Stimulated activated CD8-positive, alpha-beta memory T cell treated with anti-CD3 and anti-CD28 coated beads, Interleukin-15, amount 100 ng/mL, for 48 hours (primary cell): Measurements from ENCODE around the gene FGF10.

ENCODE experiments used
- DNase-seq, 2 donors: peaks; one replicate each; pipeline ENCODE4 v3.0.0-alpha.2; 2020; ENCODE audit warnings: low read depth in 2 of 2

Gene FGF10

DNA sequence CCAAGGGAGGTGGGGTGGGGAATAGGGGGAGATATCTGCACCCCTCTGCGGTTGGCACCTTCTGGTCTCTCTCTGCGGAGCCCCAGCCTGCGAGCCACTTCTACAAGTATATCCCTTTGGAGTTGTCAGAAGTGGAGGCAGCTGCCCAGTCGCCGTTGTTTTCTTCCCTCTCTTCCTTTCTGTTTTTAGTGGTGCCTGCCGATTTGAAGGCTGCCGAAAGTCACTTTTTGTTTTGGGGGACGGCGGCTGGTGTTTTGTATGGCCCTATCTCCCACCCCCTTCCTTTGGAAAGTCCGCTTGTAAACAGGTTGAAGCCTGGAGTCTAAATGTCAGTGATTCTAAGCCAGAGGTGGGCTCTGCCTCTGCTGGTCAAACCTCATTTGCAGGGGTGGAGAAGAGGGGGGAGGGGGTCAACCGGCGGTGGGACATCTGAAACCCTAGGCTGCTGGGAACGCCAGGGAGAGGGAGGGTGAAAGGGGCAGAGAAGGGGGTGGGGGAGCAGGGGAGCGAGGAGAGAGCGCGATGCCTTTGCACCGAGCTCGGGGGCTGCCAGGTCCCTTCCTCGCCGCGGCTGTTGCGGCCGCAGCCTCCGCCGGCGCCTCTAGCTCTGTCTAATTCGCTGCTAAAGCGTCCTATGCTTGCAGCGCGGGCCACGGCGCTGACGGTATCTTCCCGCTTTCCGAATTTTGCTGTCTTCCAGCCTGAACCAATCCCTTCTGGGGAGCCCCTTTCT is at the start of gene FGF10:
Gene FGF10, minus strand, starts transcription at position 331 of the 733 bp plus-strand sequence. CDS start 738 bp downstream, outside the sequence.
- DNase-seq, result no peak

DNA sequence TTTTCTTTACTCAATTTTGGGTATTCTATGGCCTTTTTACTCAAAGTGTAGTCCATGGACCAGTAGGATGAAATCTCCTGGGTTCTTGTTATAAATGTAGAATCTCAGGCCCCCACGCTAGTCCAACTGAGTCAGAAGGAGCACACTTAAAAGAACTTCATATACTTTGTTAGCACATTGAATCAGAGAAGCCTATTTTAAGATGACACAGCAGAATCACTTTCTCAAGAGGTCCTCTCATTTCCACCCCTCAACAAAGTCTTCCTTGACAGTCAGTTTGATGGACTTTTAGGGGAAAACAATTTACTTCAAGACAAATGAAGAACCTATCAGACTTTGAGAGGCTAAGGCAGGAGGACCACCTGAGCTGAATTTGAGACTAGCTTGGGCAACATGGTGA is 37.7 kb upstream of the FGF10 start:
- DNase-seq, result no peak

DNA sequence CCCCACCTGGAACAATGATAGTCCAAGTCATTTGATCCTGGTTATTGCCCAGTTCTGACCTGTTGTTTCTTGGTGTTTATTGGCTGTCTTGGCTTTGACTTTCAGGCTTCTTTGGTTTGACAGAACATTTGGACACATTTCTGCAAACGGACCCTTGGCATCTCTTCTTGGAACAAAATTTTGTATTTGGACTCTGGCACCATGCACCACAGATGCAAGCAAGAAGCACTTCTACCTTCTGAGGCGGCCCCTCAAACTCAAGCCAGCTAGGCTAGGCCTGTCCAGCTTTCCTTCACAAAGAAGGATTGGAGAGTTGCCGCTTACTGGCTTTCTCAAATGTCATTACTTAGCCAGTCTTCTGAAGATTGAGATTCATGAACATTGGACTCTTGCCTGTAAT is 23.1 kb upstream of the FGF10 start:
- no peak for DNase-seq

DNA sequence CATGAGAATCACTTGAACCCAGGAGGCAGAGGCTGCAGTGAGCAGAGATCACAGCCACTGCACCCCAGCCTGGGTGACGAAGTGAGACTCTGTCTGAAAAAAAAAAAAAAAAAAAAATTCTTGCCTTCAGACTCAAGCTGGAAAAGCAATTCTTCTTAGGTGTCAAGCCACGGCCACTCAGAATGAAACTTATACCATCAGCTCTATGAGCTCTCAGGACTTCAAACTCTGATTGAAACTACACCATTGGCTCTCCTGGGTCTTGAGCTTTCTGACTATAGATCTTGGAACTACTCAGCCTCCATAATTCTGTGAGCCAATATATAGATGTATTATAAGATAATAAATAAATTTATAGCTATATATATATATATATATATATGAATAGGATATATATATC is 12.9 kb upstream of the FGF10 start:
- no peak for DNase-seq

DNA sequence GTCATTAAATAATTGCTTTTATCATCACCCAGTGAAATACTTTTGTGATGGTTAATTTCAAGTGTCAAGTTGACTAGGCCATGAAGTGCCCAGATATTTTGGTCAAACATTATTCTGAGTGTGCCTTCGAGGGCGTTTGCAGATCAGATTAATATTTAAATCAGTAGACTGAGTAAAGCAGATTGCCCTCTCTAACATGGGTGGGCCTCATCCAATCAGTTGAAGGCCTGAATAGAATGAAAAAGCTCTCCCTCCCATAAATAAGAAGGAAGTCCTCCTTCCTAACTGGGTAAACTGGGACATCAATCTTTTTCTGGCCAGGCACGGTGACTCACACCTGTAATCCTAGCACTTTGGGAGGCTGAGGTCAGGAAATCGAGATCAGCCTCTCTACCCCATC is 12.4 kb upstream of the FGF10 start:
- DNase-seq, result no peak

DNA sequence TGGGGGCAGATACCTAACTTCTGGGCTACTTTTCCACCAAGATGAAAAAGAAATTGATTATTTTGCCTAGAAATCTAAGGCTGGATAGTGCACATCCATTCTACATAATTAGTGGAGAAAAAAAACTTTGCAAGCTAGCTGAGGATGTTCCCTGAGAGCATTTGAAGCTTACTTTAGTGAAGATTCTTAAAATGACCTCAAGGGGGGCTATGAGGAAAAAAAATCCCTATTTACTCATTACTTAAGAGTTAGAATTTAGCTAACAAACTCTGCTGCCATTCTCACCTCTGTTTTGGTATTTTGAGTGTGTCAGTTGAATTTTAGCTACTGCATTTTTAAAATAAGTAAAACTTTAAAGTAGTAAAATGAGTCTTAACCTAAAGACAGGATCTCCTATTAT is 9.2 kb upstream of the FGF10 start:
- DNase-seq, result no peak

DNA sequence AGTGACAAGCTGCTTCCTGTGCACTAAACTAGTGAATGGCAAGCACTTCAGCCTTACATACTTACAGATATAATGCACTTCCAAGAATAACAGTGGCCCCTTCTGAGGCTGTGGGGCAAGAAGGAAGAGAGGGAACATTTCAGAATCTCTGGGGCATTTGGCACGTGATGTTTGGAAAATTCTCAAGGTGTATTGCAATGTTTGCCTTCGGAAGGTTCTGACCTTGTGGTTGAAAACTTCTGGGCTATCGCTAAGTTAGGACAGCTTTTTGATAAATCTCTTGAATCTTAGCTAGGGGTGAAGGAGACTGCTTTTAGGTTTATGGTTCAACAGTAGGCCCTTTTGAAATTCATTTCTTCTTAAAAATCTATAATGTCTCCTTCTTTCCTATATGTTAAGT is 7.1 kb upstream of the FGF10 start:
- no peak for DNase-seq

DNA sequence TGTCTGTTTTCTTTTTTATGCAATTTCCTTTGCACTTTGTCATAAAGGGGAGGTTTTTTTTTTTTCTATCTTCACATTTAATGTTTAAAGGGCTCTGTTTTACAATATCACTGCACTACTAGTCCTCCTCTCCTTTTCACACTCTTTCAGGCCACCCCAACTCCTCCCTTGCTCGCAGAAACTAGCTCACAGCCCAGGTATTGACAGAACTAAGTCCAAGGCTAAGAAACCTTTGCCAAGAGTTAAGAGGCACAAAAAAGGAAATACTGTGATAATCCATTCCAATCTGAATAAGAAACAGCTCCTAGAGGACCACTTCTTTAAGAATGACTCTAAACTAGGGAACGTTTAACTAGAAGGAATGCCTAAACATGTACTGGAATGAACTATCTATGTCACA is 1.1 kb upstream of the FGF10 start:
- no peak for DNase-seq

DNA sequence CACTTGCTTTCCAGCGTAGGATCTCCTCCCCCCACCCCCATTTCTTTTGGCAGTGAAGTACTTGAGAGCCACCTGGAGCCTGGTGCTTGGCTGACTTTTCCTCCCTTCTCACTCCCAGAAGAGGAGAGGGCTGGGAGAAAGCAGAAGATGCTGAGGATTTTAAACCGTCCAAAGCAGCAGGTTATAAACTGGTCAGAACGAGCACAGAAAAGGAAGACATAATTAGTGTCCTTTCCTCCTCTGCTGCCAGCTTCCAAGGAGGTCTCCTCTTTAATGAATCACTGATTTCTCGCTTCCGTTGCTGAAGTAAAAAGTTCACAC is 563 bp upstream of the FGF10 start:
- DNase-seq, result no peak

DNA sequence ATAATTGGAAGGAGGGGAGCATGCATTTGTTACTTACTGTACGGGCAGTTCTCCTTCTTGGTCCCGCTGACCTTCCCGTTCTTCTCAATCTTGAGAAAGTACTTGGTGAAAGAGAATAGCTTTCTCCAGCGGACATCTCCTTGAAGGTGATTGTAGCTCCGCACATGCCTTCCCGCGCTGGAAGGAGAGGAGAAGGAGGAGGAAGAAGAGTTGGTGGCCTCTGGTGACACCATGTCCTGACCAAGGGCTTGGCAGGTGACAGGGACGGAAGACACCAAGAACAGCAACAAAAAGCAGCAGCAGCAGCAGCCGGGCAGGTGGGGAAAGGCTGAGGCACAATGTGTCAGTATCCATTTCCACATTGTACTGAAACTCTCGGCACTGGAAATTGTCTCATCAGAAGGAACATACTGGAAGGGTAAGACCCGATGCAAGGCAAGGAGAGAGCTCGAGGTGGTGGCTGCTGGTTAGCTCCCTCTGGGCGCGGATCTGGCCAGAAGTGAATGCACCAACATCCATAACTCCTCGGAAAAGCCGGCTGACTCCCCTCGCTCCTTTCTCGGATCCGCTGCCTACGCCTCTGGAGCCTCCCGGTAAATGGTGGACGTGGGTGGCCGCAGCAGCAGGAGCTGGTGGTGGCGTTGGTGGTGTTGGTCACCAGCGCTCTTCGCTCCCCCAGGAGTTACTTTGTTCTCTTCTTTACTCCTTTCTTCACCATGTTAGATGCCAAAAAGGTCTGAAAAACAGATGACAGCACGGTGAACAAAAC is 715 bp downstream of the FGF10 start:
- no peak for DNase-seq

DNA sequence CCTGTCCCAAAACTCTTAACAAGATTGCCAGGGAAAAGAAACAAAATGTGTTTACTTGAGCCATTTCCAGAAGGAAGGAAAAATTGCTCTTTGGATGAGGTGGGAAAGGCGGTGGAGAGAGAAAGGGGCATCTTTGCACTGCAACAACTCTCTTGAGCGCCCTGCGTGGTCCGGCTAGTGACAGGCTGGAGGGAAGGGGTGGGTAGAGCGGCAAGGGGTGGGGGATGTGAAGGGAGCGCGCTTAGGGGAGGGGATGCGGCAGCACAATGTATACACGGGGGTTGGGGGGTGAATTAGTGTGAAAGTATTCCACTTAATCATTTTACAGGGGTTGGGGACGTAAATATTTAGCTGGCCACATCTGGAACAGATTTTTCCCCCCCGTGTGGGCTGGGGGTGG is 1.3 kb downstream of the FGF10 start:
- no peak for DNase-seq

DNA sequence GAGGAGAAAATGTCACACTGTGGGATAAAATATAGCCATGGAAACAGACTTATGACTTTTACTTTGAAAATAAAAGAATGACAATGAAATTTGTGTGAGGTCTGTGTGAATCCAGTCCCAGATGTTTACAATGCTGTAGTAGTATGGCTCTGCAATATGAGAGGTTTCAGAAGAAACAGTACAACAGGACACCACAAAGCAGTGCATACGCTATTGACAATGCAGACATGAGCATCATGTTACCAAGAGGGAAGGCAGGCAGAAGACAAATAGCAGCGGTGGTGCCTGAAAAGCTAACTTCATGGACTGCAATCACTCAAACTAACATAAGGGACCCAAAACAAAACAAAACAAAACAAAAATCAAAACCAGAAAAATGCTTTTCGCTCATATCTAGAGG is 1.8 kb downstream of the FGF10 start:
- no peak for DNase-seq

DNA sequence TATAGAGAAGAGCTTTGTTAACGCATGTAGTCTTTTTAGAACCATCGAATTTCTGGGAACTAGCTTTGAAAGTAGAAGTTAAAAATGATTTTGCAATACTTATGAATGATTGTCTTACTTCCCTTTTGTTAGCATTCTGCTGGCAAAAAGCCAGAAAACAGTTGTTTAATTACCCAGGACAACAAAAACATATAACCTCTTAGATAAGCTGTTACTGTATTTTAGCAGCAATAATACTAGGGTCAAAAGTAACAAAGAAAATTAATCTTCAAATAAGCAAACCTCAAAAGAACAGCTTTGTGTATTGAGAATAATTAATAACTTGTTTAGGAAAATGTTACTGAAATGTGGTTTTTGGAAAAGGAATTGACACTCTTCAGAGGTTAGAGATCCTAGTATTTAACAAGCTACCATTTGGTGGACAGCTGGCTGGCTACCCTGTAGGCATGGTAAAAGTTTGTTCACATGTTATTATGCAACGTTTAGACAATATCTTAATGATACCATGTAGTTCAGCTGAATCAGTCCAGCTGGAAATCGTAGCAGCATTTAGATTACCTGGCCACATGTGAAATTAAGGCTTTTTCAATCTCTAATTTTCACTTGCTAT is 3.8 kb downstream of the FGF10 start:
- DNase-seq, result no peak

DNA sequence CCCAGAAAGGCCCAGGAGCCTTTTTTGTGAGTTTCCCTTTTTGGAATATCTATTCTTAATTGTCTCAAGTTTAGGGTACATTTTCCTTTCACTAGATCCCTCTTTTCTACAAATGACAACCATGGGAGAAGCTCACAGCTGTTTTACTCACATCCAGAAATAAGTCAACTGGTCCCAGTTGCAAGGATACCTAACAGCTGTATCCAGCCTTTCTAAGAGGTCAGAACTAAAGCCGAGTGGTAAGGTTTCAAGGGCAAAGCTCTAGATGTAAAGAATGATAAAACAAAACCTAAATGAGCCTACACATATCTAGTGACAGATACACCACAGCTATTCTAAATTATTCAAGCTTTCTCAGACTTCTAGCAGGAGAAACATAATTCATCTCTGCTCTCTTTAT is 4.4 kb downstream of the FGF10 start:
- DNase-seq, result no peak

DNA sequence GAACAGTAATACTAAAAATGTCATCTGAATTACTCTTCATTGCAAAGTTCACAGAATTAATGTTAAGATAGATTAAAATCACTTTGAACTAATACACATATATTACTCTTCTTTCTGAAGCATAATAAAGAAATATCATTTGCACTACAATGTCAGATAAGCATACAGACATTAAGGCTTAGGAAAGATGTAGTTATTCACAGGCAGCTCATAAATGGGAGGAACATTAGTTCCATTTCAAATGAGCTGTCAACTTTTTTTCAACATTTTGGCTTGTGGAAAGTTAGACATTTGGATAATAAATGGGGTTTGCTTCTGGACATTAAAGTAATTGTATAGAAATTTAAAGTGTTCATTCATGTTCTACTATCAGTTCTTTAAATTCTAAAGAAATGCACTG is 6.3 kb downstream of the FGF10 start:
- no peak for DNase-seq

DNA sequence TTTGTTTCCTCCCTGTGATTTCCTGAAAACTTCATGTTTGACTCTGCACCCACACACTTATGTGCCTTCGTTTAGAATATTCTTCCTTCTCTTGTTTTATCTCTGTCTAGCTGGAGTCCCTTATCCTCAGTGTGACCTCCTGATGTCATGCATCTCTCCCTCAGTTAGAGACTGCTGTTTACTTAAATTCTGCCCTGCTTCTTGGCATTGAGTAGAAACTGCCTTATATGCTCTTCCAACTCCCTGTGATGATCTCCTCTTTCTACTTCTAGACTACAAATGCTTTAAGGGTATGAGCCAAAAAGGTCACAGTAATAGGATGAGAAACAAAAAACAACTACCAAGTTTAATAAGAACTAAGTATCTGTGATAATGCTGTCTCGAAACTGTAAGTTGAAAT is 12.2 kb downstream of the FGF10 start:
- DNase-seq, result no peak

DNA sequence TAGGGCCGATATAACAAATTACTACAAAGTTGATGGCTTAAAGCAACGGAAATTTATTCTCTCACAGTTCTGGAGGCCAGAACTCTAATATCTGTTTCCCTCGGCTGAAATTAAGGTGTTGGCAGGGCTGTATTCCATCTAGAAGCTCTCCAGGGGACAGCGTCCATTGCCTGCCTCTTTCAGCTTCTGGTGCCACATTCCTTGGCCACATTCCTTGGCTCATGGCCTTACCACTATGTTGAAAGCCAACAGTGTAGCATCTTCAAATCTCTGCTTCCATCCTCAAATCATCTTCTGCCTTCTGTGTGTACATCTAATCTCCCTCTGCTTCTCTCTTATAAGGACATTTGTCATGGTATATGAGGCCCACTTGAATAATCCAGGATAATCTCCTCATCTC is 17.2 kb downstream of the FGF10 start:
- DNase-seq, result no peak

DNA sequence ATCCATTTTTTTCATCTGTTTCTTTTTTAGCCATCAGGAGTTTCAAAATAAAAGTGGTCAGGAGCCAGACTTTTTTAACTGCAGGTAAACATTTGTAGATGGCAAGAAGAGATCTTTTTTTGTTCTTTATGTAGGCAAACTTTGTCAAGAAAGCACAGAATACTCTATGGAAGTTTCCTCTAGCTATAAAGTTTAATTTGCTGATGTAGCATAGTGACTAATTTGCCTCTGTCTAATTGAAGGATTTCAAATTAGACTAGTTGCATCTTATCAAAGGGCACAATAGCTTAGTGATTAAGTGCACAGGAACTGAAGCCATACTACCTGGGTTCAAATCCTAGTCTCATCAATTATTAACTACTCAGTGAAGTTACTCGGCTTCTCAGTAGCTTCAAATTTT is 22.0 kb downstream of the FGF10 start:
- no peak for DNase-seq

DNA sequence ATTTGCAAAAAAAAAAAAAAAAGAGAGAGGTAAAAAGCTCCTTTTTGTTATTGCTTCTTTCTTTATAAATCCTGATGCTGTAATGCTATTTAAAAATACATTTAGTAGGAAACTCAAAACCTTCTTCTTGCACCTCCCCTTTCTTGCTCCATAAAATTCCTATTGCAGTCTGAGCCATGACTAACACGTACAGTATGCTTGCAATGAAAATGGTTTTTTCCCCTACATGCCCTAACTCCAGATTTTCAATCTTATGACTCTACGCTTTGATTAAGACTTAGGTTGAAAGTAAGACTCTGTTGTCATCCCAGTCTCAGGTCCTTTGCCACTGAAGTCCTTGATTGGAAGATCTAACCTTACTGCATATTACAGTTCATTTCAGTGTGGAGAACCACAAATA is 23.9 kb downstream of the FGF10 start:
- DNase-seq, result no peak

DNA sequence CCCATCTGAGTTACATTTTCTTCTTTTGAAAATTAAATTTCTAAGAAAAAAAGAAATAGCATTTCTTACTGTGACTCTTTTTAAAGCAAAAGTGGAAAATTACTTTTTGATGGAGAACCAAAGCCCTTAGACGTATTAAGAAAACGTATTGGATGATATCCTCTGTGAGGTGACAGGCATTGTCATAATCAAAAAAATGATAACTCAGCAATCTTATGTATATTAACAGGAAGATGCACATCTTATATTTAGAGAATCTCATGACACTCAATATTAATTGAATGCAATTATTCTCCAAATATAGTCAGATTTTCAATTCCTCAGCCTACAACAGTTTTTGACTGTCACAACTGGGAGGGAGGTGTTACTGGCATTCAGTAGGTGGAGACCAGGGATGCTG is 25.1 kb downstream of the FGF10 start:
- DNase-seq, result no peak

DNA sequence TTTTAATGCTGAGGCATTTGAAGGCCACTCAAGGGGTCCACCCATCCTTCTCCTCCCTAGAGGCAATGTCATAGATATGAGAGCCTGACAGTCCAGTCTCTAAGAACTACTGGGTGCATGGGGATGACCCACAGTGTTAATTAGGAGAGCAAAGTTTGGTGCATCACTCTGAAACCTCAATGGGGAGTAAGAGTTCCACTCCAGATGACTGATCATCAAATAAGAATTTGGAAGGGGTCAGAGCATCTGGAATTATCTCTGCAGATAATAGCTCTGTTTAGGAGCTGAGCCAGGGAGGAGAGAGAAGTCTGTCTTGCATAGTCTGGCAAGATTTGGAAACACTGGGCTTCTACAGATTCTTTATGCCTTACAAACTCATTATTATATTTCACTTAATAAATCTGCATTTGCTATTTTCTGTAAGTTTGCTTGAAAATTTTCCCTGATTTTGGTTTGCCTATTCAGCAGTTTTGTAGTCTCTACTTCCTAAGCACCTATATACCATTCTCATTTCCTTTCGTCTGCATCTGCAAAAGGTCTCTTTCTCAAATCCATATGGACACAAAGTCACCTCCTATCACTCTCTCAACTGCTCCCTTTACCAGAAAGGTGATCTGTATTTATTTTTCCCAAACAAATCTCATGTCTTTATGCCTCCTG is 27.7 kb downstream of the FGF10 start:
- DNase-seq, result no peak

DNA sequence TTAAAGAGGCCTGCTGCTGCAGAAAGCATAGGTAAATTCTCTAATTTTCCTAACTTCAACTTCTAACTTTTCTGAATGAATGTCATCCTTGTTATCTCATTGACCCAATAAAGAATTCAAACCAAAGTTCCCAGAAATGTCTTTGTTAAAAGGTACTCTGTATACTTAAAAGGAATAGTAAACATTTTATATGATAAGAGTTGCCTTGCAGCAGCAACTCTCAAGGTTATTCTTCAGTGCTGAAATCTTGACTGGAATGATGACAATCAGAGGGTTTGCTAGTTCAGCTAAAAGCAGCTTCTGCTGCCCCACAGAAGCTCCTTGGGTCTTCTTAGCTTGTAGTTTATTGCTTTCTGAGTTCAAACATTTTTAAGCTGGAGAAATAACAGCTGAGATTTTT is 28.3 kb downstream of the FGF10 start:
- no peak for DNase-seq

DNA sequence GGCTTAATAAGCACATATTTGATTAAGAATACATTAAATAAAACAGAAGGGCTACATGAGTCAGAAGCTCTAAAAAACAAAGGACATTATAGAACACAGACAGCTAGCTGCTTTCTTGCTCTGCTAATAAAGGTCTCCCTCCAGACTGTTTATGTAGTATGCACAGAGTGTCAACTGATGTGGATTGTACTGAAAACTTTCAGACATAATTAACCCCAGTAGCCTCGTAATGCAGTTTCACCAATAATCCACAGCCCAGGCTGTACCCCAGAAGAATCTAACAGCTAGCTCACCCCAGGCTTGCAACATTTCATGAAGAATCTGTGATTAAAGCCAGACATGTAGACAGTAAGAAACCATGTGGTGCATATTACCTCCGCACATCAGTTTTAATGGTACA is 30.8 kb downstream of the FGF10 start:
- no peak for DNase-seq
